Prostate gland (tissue), 2 donors: Measurements from ENCODE around the gene YIPF2.

Source experiments
- CTCF ChIP-seq, 4 experiments: fragments of 200-600 bp in 2 of 4; fragments of 450-650 bp in 2 of 4; sonication (generic) in 2 of 4; IDR thresholded peaks; 1 replicate in 3 of 4; 2 replicates in 1 of 4; pipeline ENCODE4 v1.5.1; 2016 to 2019; ENCODE audit warnings: antibody characterized with exemption in 4 of 4, mild to moderate bottlenecking in 2 of 4, moderate library complexity in 2 of 4
- POLR2A ChIP-seq: fragments of 450-650 bp; IDR thresholded peaks from one replicate; pipeline ENCODE4 v1.6.1; 2016; ENCODE audit warnings: antibody characterized with exemption, mild to moderate bottlenecking
- POLR2AphosphoS5 ChIP-seq: sonication (generic); formaldehyde crosslinking; IDR thresholded peaks from one replicate; pipeline ENCODE4 v1.6.1; 2017; ENCODE audit warnings: antibody characterized with exemption

- TF ChIP-seq CTCF (IDR thresholded peaks at IDR 0.05) (no peak), POLR2AphosphoS5 (no peak), POLR2A (no peak)
Observed at GRCh38 chr19:10968527-10969135, 40.2 kb upstream of the YIPF2 start.
